Measurements from ENCODE around the gene DHRS11. TPM values are rescaled to one million over a fixed set of nuclear protein-coding genes. Genes with fewer than 3 reads are reported as not detected.

The DHRS11 gene
- total RNA-seq, 1 experiment from 2014 or later: 24.2 TPM

DNA sequence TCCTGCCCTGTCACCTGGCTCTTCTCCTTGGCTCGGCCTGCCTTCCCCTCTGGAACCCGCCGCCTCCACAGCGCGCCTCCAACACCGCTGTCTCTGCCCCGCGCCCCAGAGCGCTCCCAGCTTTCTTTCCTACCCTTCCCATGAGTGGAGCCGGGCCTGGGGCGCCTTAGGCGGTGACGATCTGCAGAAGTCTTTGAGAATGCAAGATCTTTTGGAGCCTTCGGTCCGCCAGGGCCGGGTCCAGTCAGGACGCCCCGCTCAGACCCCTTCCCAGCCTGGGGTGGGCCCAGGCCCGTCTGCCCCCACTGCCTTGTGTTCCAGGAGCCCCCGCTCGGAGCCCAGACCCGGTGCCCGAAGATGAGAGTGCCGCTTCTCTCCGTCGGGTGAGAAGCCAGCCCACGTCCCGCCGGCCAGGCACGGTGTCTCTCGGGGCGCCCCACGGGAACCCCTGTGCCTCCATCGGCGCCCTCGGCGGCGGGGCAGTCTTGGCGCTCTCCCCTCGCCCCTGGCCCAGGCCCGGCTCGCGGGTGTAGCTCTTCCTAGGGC is 49.7 kb downstream of the DHRS11 start:
- H3K27me3 ChIP-seq (ENCODE audit: insufficient read depth, low read depth): peaks cover 25% of the 10 kb centered on the region
- no peak overlapping the region for H3K27ac ChIP-seq
- intact Hi-C loops (cut with micrococcal nuclease; ENCODE audit: unreplicated experiment): no loop called here

DNA sequence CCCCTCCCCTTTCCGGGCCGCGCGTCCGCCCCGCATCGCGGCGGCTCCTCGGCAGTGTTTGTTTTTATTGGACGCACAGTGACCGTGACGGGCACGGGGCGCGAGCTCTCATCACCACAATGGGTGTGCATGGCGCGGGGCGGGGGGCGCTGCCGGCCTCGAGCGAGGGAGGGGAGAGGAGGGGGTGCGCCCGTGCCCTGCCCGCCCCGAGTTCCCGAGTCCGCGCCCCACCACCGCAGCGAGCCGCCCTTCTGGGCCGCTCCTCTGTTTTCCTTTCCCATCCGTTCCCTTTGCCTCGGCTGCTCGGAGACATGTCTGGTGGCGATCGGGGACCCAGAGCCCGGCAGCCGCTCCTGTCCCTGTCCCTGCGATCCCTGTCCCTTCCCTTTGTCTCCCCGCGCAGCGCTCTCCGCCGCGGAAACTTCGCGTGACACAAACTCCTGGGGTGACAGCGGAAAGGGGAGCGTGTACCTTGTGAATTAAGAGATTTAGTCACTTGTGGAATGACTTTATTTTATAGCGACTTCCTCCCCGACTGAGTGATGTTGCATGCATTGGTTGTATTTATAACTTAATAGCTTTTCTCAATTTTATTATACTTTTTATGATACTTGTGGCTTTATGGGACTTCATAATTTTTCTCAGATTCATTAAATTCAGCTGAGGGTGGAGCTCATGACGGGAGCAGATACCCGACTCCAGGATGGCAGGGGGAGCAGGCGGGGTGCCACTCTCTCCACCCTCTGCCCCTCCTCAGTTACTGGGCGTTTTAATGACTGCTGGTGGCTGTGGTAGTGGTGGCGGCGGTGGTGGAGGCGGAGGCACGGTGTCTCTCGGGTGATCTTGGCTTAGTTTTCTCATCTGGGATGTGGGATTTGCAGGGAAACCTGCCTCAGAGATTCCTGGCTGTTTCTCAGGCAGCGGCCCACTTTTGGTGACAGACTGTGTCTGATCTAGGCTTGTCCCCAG is 50.5 kb downstream of the DHRS11 start:
- no peaks in the 10 kb centered on the region for H3K4me1 ChIP-seq (replicated peaks; ENCODE audit: insufficient read depth)
- no TSS peak for BruUV-seq (replicated peaks)
- TF ChIP-seq, protein P1, sequence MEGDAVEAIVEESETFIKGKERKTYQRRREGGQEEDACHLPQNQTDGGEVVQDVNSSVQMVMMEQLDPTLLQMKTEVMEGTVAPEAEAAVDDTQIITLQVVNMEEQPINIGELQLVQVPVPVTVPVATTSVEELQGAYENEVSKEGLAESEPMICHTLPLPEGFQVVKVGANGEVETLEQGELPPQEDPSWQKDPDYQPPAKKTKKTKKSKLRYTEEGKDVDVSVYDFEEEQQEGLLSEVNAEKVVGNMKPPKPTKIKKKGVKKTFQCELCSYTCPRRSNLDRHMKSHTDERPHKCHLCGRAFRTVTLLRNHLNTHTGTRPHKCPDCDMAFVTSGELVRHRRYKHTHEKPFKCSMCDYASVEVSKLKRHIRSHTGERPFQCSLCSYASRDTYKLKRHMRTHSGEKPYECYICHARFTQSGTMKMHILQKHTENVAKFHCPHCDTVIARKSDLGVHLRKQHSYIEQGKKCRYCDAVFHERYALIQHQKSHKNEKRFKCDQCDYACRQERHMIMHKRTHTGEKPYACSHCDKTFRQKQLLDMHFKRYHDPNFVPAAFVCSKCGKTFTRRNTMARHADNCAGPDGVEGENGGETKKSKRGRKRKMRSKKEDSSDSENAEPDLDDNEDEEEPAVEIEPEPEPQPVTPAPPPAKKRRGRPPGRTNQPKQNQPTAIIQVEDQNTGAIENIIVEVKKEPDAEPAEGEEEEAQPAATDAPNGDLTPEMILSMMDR (conservative IDR thresholded peaks at IDR 0.05): no peak
- no peak for TF ChIP-seq EZH2 (IDR thresholded peaks at IDR 0.05; ENCODE audit: low read depth)
- H3K27ac ChIP-seq: no peak overlapping the region
- DNase-seq: no peak
- ChIA-PET POLR2A (ENCODE audit: unreplicated experiment) (no interaction called here), CTCF (no interaction called here)
- no peaks in the 10 kb centered on the region for H4K20me1 ChIP-seq (ENCODE audit: insufficient read depth)
- H3F3A ChIP-seq (ENCODE audit: insufficient read depth, low read depth): no peaks in the 10 kb centered on the region
- no peaks in the 10 kb centered on the region for H3K36me3 ChIP-seq (ENCODE audit: low read depth)
- no peak overlapping the region for H3K4me3 ChIP-seq
- peaks cover 27% of the 10 kb centered on the region for H3K27me3 ChIP-seq (ENCODE audit: insufficient read depth, low read depth)
- H2AFZ ChIP-seq: no peak overlapping the region
- no peaks in the 10 kb centered on the region for H3K9me2 ChIP-seq (ENCODE audit: insufficient read depth)
- intact Hi-C loops (cut with micrococcal nuclease; ENCODE audit: unreplicated experiment): no loop called here
- H3K79me2 ChIP-seq (ENCODE audit: low read depth): no peaks in the 10 kb centered on the region
- no peaks in the 10 kb centered on the region for H3K9me3 ChIP-seq (ENCODE audit: insufficient read depth, low read depth)
- no peak overlapping the region for H3K4me2 ChIP-seq

More for the DNA sequence above, 49.7 kb downstream of the DHRS11 start:
- Histone ChIP-seq H3K9me3 (ENCODE audit: insufficient read depth, low read depth) (no peaks in the 10 kb centered on the region), H3F3A (ENCODE audit: insufficient read depth, low read depth) (no peaks in the 10 kb centered on the region), H3K79me2 (ENCODE audit: low read depth) (no peaks in the 10 kb centered on the region), H3K36me3 (ENCODE audit: low read depth) (no peaks in the 10 kb centered on the region), H3K9me2 (ENCODE audit: insufficient read depth) (no peaks in the 10 kb centered on the region), H4K20me1 (ENCODE audit: insufficient read depth) (no peaks in the 10 kb centered on the region), H3K4me2 (no peak overlapping the region), H2AFZ (no peak overlapping the region), H3K4me1 (replicated peaks; ENCODE audit: insufficient read depth) (no peaks in the 10 kb centered on the region), H3K4me3 (no peak overlapping the region)
- no TSS peak for BruUV-seq (replicated peaks)
- no peak for TF ChIP-seq EZH2 (IDR thresholded peaks at IDR 0.05; ENCODE audit: low read depth)
- ChIA-PET CTCF (no interaction called here), POLR2A (ENCODE audit: unreplicated experiment) (no interaction called here)
- no peak for DNase-seq

DNA sequence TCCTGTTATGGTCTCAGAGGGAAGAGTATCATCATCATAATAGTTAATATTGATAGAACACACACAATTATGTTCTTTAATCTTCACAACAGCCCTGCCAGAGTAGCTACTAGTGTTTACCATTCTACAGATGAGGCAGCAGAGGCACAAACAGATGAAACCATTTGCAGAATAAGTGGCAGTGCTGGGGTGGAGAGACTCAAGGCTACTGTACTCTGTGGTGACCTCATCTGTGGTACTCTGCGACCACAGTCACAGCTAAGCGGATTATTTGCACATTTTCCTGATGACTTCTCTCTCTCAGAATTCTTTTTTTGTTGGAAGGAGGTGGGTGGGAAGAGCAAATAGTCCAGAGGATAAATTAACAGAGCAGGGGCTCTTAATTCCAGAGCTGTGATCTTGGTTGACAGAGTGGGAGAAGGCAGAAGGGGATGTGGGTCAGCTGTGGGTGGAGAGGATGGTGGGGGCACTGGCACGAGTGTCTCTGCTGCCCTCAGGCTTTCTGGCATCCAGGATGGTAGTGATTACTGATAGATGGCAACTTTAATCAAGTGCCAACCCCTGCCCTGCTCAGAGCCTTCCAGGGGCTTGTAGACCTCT is 51.5 kb downstream of the DHRS11 start:
- Histone ChIP-seq H3K4me2 (no peak overlapping the region), H2AFZ (no peak overlapping the region), H3K9me2 (ENCODE audit: insufficient read depth) (no peaks in the 10 kb centered on the region), H3K4me3 (no peak overlapping the region), H3F3A (ENCODE audit: insufficient read depth, low read depth) (no peaks in the 10 kb centered on the region), H3K79me2 (ENCODE audit: low read depth) (no peaks in the 10 kb centered on the region), H3K27me3 (ENCODE audit: insufficient read depth, low read depth) (peaks cover 27% of the 10 kb centered on the region), H4K20me1 (ENCODE audit: insufficient read depth) (no peaks in the 10 kb centered on the region), H3K4me1 (replicated peaks; ENCODE audit: insufficient read depth) (no peaks in the 10 kb centered on the region), H3K9me3 (ENCODE audit: insufficient read depth, low read depth) (no peaks in the 10 kb centered on the region), H3K27ac (no peak overlapping the region), H3K36me3 (ENCODE audit: low read depth) (no peaks in the 10 kb centered on the region)
- POLR2A ChIA-PET (ENCODE audit: unreplicated experiment): no interaction called here
- CTCF ChIA-PET: interaction anchor here (0.5 to 0.7 kb wide), 2 partner anchors 40 to 176 kb away, joined by 3 read pairs; no protein-coding TSS in a partner anchor
- DNase-seq: no peak
- TF ChIP-seq, protein P1 (conservative IDR thresholded peaks at IDR 0.05): no peak
- no peak for TF ChIP-seq EZH2 (IDR thresholded peaks at IDR 0.05; ENCODE audit: low read depth)
- intact Hi-C loops (cut with micrococcal nuclease; ENCODE audit: unreplicated experiment): no loop called here
- no TSS peak for BruUV-seq (replicated peaks)
